HepG2 (cell line): ENCODE data around the gene GRAMD1A. TPM values are rescaled to one million over a fixed set of nuclear protein-coding genes. Genes with fewer than 3 reads are reported as not detected.
A peak's percentile ranks its signal among the peaks of the same experiment; 100 is the strongest.

Experiments used
- ATAC-seq: fragments of 200-7000 bp; cut with Tn5 transposase; 3 replicates; pipeline ENCODE4 v1.9.1; 2020; ENCODE audit warnings: mild to moderate bottlenecking, moderate library complexity
- BruUV-seq: library from RNA; stranded (reverse); fragments of 400-500 nt; replicated peaks from 2 replicates; lab custom pipeline; 2021; lab: Mats Ljungman, UMichigan
- CTCF ChIA-PET: fragments of 300-600 bp; formaldehyde crosslinking; extraction: SDS; loops from one replicate; lab custom pipeline; 2021; ENCODE audit warnings: low total read pairs, inconsistent platforms, low intra/inter-chr PET ratio; lab: Yijun Ruan, JAX
- POLR2A ChIA-PET: fragments of 350-600 bp; sonication (Branson Sonifier 250); formaldehyde crosslinking; loops from one replicate; lab custom pipeline; 2020; ENCODE audit warnings: antibody characterized with exemption, inconsistent platforms; lab: Yijun Ruan, JAX
- DNase-seq: peaks from one replicate; pipeline ENCODE4 v3.0.0-alpha.2; 2015; ENCODE audit warnings: low spot score
- FAIRE-seq: peaks from 3 replicates; lab custom pipeline; 2011; peaks lifted over from hg19 to GRCh38; lab: Jason Lieb, UNC
- H2AFZ ChIP-seq: one replicate; pipeline ENCODE4 v1.6.1; 2011; ENCODE audit warnings: low read length, inconsistent platforms
- H3K27ac ChIP-seq: fragments of 300-600 bp; 3 replicates; pipeline ENCODE4 v1.8.0; 2011; ENCODE audit warnings: mixed run types, mild to moderate bottlenecking, mixed read lengths, low read length, inconsistent platforms; ENCODE audit not compliant: insufficient read depth; ENCODE audit errors: extremely low read length
- H3K27me3 ChIP-seq, 2 experiments: fragments of 200-600 bp in 1 of 2; 2 replicates in 1 of 2; 3 replicates in 1 of 2; pipeline versions ENCODE4 v1.6.0 to v1.8.0; 2011; ENCODE audit warnings: low read length in 2 of 2, mild to moderate bottlenecking in 2 of 2, moderate library complexity in 2 of 2, inconsistent platforms in 1 of 2; ENCODE audit not compliant: insufficient read depth in 2 of 2, control insufficient read depth in 1 of 2
- H3K36me3 ChIP-seq, 2 experiments: fragments of 200-600 bp in 1 of 2; replicated peaks in 1 of 2; 2 replicates in 1 of 2; 3 replicates in 1 of 2; pipeline versions ENCODE4 v1.5.1 to v1.8.0; 2011; ENCODE audit warnings: low read length in 2 of 2, inconsistent platforms in 1 of 2; ENCODE audit not compliant: insufficient read depth in 2 of 2, control insufficient read depth in 1 of 2
- H3K4me1 ChIP-seq: 2 replicates; pipeline ENCODE4 v1.5.1; 2012; ENCODE audit warnings: low read length, inconsistent platforms; ENCODE audit not compliant: insufficient read depth
- H3K4me2 ChIP-seq: 2 replicates; pipeline ENCODE4 v1.6.0; 2011; ENCODE audit warnings: low read depth, low read length, inconsistent platforms
- H3K4me3 ChIP-seq, 3 experiments: fragments of 200-600 bp in 1 of 3; sonication (generic), shearing (Covaris generic) in 1 of 3; replicated peaks in 1 of 3; 2 replicates each; pipeline ENCODE4 v1.5.1; 2011 to 2016; ENCODE audit warnings: low read length in 3 of 3, inconsistent platforms in 2 of 3, low read depth in 2 of 3, mild to moderate bottlenecking in 2 of 3, control low read depth in 1 of 3, mixed read lengths in 1 of 3; ENCODE audit not compliant: insufficient read depth in 1 of 3
- H3K79me2 ChIP-seq: one replicate; pipeline ENCODE4 v1.6.1; 2011; ENCODE audit warnings: low read length, inconsistent platforms; ENCODE audit not compliant: insufficient read depth
- H3K9ac ChIP-seq: 2 replicates; pipeline ENCODE4 v1.6.0; 2011; ENCODE audit warnings: mild to moderate bottlenecking, low read depth, low read length, inconsistent platforms; ENCODE audit not compliant: insufficient read depth
- H3K9me3 ChIP-seq: 2 replicates; pipeline ENCODE4 v1.5.1; 2012; ENCODE audit warnings: mild to moderate bottlenecking, low read length
- H4K20me1 ChIP-seq: 2 replicates; pipeline ENCODE4 v1.6.0; 2011; ENCODE audit warnings: inconsistent platforms, mild to moderate bottlenecking, low read length, moderate library complexity; ENCODE audit not compliant: insufficient read depth
- AGO2 ChIP-seq: fragments of 200-400 bp; formaldehyde crosslinking; optimal IDR thresholded peaks from 2 replicates; pipeline ENCODE3; 2017; ENCODE audit warnings: mild to moderate bottlenecking, low read depth, low read length, moderate library complexity
- ARNT ChIP-seq: fragments of 450-650 bp; IDR thresholded peaks from 2 replicates; pipeline ENCODE4 v1.6.1; 2017
- CCAR2 ChIP-seq: fragments of 200-400 bp; formaldehyde crosslinking; optimal IDR thresholded peaks from 2 replicates; pipeline ENCODE3; 2018; ENCODE audit warnings: low read depth, mild to moderate bottlenecking, low read length, moderate library complexity
- ELF4 ChIP-seq: sonication (generic); formaldehyde crosslinking; IDR thresholded peaks from 2 replicates; pipeline ENCODE4 v1.5.0; 2020; ENCODE audit warnings: missing genetic modification reagents, mild to moderate bottlenecking, moderate library complexity, borderline replicate concordance
- ESRRA ChIP-seq: sonication (generic); formaldehyde crosslinking; IDR thresholded peaks from 2 replicates; pipeline ENCODE4 v1.5.1; 2020; ENCODE audit warnings: mild to moderate bottlenecking, low read depth, missing genetic modification reagents
- MAFF ChIP-seq: IDR thresholded peaks from 2 replicates; pipeline ENCODE4 v1.6.1; 2011; ENCODE audit warnings: low read depth, low read length, improper control_type of control experiment
- TAF15 ChIP-seq: fragments of 200-400 bp; formaldehyde crosslinking; IDR thresholded peaks from one replicate; pipeline ENCODE4 v1.6.1; 2018; ENCODE audit warnings: mild to moderate bottlenecking, low read depth, low read length; ENCODE audit not compliant: poor library complexity, severe bottlenecking
- WIZ ChIP-seq: sonication (generic); formaldehyde crosslinking; IDR thresholded peaks from 2 replicates; pipeline ENCODE4 v1.5.1; 2020; ENCODE audit warnings: mild to moderate bottlenecking, missing genetic modification reagents
- ZC3H13 ChIP-seq: sonication (generic); formaldehyde crosslinking; IDR thresholded peaks from 2 replicates; pipeline ENCODE4 v1.8.1; 2023; ENCODE audit warnings: mild to moderate bottlenecking, missing genetic modification reagents, moderate library complexity
- ZC3H4 ChIP-seq: sonication (generic); formaldehyde crosslinking; IDR thresholded peaks from 2 replicates; pipeline ENCODE4 v1.4.0; 2020; ENCODE audit warnings: missing genetic modification reagents, borderline replicate concordance
- ZFX ChIP-seq: sonication (generic); formaldehyde crosslinking; IDR thresholded peaks from 2 replicates; pipeline ENCODE4 v1.4.0; 2020; ENCODE audit warnings: mild to moderate bottlenecking, low read depth, missing genetic modification reagents, moderate library complexity
- ZNF572 ChIP-seq: sonication (generic); formaldehyde crosslinking; IDR thresholded peaks from 2 replicates; pipeline ENCODE4 v1.5.1; 2020; ENCODE audit warnings: mild to moderate bottlenecking, missing genetic modification reagents
- ZNF678 ChIP-seq: sonication (generic); formaldehyde crosslinking; IDR thresholded peaks from 2 replicates; pipeline ENCODE4 v1.4.0; 2020; ENCODE audit warnings: mild to moderate bottlenecking, missing genetic modification reagents
- ZNF740 ChIP-seq: sonication (generic); formaldehyde crosslinking; IDR thresholded peaks from 2 replicates; pipeline ENCODE4 v1.4.0; 2020; ENCODE audit warnings: missing genetic modification reagents
- ZNF790 ChIP-seq: sonication (generic); formaldehyde crosslinking; IDR thresholded peaks from 2 replicates; pipeline ENCODE4 v1.8.0; 2022; ENCODE audit warnings: missing genetic modification reagents, mild to moderate bottlenecking, borderline replicate concordance
- WGBS: methylation state at CpG from one replicate; pipeline ENCODE4 v1.1.6; 2017; ENCODE audit warnings: low lambda C conversion rate; 5-methylcytosine and 5-hydroxymethylcytosine counted together
- in situ Hi-C: cut with HindIII; loops from 2 replicates; pipeline ENCODE4 v1.10.0; 2017; ENCODE audit warnings: low pct_unique_long_range_greater_than_20kb; ENCODE audit not compliant: extremely low pct_ligation_motif_present
- intact Hi-C: fragments of 100-400 bp; cut with micrococcal nuclease; formaldehyde crosslinking; loops from one replicate; pipeline ENCODE4 v1.10.0; 2022; ENCODE audit not compliant: unreplicated experiment
- polyA plus RNA-seq, 8 experiments: library from polyadenylated mRNA; depleted of rRNA in 3 of 8; stranded (reverse) in 7 of 8; unstranded in 1 of 8; fragments of >200 nt; fragmentation: Illumina TruSeq in 4 of 8; extraction: Trizol in 4 of 8; gene quantifications; 2 replicates each; pipeline versions ENCODE4 v1.2.1 to v1.2.3, GENCODE V29; 2011 to 2016; ENCODE audit warnings: low read depth in 4 of 8, missing spikeins in 1 of 8, mixed read lengths in 1 of 8; ENCODE audit not compliant: insufficient read depth in 1 of 8
- total RNA-seq, 5 experiments: library from RNA; depleted of rRNA; stranded (reverse); fragments of >200 nt; fragmentation: Illumina TruSeq; extraction: Trizol; gene quantifications; 2 replicates each; pipeline ENCODE4 v1.2.3, GENCODE V29; 2016; ENCODE audit warnings: low read depth in 1 of 5
- TF ChIP-seq, protein P1 (sequence below): IDR thresholded peaks from 2 replicates; pipeline ENCODE4 v1.6.1; 2016; ENCODE audit warnings: low read depth, control low read depth
- TF ChIP-seq, protein P2 (sequence below): sonication (generic); formaldehyde crosslinking; IDR thresholded peaks from 2 replicates; pipeline ENCODE4 v1.4.0; 2020; ENCODE audit warnings: missing genetic modification reagents, borderline replicate concordance

GRAMD1A gene
- total and polyA plus RNA-seq, 2 of the 13 experiments (the other 11 are each of a cell fraction or from before 2014, with no cell fraction given) = 14.7 to 181 TPM

GRCh38 chr19:35039881-35040825 lies 40.0 kb downstream of the GRAMD1A start:
- peaks cover 57% of the 10 kb centered on the region for H3K4me1 ChIP-seq
- peak overlapping the region; percentile 93 for H3K4me2 ChIP-seq
- intact Hi-C loops = loop anchor here (5.0 kb wide), 1 partner anchor 43 kb away; no protein-coding TSS in a partner anchor
- DNase-seq (peak; percentile 70), ATAC-seq (peak; percentile 8), FAIRE-seq (peak; percentile 60)
- H3K9ac ChIP-seq = peak overlapping the region; percentile 85
- peak overlapping the region; percentile 40 to 84 (median 43) for H3K4me3 ChIP-seq
- peaks cover 0 to 1% of the 10 kb centered on the region in 2 experiments; a peak in 3 of 5 replicates for H3K36me3 ChIP-seq
- in situ Hi-C loops = no loop called here
- no peaks in the 10 kb centered on the region for H3K9me3 ChIP-seq
- peaks cover 35% of the 10 kb centered on the region for H3K79me2 ChIP-seq
- peaks cover 27% of the 10 kb centered on the region for H4K20me1 ChIP-seq
- TSS peak; percentile 81 for BruUV-seq
- POLR2A ChIA-PET = interaction anchor here (1.2 kb wide), 1 partner anchor 12 kb away, joined by 3 read pairs; no protein-coding TSS in a partner anchor
- 1% methylated on average over 18 of the region's 39 CpGs for WGBS
- peak overlapping the region; percentile 99 for H3K27ac ChIP-seq
- no peak overlapping the region for H2AFZ ChIP-seq
- CTCF ChIA-PET = no interaction called here
- no peaks in the 10 kb centered on the region for H3K27me3 ChIP-seq
- TF ChIP-seq ZNF678 (CRISPR knock-in tag) (0 out of 2 replicates have a peak, but pooled peaks have one; percentile 8), ZNF740 (CRISPR knock-in tag) (peak; percentile 10; the same call in 1 of the 2 replicates), ZC3H13 (peak; percentile 45; the same call in 1 of the 2 replicates), MAFF (no peak), ZC3H4 (CRISPR knock-in tag) (no peak; the same call in 1 of the 2 replicates), WIZ (CRISPR knock-in tag) (no peak), ZNF790 (CRISPR knock-in tag) (peak; percentile 8; the same call in 1 of the 2 replicates), AGO2 (no peak), CCAR2 (no peak), ARNT (no peak), ELF4 (CRISPR knock-in tag) (no peak), ZFX (CRISPR knock-in tag) (no peak), ESRRA (no peak), TAF15 (no peak), ZNF572 (CRISPR knock-in tag) (peak; percentile 28; the same call in 1 of the 2 replicates)
- TF ChIP-seq, protein P1, sequence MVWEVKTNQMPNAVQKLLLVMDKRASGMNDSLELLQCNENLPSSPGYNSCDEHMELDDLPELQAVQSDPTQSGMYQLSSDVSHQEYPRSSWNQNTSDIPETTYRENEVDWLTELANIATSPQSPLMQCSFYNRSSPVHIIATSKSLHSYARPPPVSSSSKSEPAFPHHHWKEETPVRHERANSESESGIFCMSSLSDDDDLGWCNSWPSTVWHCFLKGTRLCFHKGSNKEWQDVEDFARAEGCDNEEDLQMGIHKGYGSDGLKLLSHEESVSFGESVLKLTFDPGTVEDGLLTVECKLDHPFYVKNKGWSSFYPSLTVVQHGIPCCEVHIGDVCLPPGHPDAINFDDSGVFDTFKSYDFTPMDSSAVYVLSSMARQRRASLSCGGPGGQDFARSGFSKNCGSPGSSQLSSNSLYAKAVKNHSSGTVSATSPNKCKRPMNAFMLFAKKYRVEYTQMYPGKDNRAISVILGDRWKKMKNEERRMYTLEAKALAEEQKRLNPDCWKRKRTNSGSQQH (CRISPR knock-in tag) = peak; percentile 4; the same call in 1 of the 2 replicates
- TF ChIP-seq, protein P2, sequence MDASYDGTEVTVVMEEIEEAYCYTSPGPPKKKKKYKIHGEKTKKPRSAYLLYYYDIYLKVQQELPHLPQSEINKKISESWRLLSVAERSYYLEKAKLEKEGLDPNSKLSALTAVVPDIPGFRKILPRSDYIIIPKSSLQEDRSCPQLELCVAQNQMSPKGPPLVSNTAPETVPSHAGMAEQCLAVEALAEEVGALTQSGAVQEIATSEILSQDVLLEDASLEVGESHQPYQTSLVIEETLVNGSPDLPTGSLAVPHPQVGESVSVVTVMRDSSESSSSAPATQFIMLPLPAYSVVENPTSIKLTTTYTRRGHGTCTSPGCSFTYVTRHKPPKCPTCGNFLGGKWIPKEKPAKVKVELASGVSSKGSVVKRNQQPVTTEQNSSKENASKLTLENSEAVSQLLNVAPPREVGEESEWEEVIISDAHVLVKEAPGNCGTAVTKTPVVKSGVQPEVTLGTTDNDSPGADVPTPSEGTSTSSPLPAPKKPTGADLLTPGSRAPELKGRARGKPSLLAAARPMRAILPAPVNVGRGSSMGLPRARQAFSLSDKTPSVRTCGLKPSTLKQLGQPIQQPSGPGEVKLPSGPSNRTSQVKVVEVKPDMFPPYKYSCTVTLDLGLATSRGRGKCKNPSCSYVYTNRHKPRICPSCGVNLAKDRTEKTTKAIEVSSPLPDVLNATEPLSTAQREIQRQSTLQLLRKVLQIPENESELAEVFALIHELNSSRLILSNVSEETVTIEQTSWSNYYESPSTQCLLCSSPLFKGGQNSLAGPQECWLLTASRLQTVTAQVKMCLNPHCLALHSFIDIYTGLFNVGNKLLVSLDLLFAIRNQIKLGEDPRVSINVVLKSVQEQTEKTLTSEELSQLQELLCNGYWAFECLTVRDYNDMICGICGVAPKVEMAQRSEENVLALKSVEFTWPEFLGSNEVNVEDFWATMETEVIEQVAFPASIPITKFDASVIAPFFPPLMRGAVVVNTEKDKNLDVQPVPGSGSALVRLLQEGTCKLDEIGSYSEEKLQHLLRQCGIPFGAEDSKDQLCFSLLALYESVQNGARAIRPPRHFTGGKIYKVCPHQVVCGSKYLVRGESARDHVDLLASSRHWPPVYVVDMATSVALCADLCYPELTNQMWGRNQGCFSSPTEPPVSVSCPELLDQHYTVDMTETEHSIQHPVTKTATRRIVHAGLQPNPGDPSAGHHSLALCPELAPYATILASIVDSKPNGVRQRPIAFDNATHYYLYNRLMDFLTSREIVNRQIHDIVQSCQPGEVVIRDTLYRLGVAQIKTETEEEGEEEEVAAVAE (CRISPR knock-in tag) = no peak
